Activated CD4-positive, alpha-beta T cell treated with anti-CD3 and anti-CD28 coated beads, Interleukin-2, amount 50 U/mL, for 16 hours (primary cell): ENCODE results near the gene SCYL1.

ENCODE experiments used
- DNase-seq: peaks from one replicate; pipeline ENCODE4 v3.0.0-alpha.2; 2020

SCYL1 gene

DNA sequence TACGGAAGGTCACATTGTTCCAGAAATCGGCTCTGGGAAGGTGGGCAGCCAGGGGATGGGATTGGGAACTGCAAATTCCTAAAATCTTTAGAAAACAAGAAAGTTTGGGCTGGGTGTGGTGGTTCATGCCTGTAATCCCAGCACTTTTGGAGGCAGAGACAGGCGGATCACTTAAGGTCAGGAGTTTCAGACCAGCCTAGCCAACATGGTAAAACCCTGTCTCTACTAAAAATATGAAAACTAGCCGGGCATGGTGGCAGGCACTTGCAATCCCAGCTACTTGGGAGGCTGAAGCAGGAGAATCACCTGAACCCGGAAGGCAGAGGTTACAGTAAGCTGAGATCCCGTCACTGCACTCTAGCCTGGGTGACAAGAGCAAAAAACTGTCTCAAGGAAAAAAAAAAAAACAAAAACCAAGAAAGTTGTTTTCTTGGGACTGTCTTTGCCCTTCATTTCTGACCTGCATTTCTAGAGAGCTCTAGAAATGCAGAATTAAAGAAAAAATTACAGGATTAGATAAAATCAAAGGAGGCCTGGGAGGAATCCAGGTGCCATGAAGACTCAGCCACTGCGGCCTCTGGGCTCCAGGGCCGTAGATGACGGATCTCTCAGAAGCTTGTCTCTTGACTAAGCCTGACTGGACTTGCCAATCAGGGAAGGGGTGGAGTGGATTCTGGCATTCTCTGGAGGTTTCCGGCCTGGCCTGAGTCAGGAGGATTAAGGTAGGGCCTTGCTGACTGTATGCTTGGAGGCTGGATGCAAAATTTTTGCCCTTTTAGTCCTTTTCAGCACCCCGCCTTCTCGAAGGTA lies 31.3 kb upstream of the SCYL1 start:
- no peak for DNase-seq

DNA sequence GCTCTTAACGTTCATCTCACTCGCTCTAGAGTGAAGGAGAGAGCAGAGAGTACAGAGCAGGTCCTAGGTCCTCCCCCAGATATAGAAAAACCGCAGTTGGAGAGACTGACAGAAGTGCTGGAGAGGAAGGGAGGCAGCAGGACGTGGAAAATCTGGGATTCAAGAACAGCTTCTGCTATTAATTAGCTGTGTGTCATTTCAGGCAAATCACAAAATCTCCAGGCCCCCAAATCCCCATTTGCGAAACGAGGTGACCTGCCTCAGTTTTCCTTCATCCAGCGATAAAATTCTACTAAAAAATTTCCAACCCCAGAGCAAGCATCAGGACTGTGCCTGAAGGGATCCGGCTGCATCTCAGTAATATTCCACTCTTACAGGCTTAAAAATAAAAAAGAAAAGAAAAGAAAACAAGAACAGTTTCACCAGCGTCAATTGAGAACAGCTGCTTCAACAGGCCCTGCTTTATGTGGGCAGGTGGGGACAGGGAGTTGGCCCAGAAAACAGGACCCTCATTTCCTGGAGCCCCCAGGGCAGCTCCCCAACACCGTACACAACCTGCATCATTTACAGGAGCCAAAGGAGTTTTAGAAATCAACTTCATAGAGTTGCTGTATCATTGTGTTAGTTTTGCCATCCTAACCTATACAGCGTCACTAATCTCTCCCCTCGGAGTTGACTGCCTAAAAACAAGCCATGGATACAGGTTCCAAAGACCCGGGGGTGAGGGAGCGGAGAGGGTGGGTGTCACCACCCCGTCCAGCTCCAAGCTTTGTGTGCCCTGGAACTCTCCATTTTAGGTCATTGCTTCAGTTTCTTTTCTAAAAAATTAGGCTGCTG lies 28.4 kb upstream of the SCYL1 start:
- no peak for DNase-seq

DNA sequence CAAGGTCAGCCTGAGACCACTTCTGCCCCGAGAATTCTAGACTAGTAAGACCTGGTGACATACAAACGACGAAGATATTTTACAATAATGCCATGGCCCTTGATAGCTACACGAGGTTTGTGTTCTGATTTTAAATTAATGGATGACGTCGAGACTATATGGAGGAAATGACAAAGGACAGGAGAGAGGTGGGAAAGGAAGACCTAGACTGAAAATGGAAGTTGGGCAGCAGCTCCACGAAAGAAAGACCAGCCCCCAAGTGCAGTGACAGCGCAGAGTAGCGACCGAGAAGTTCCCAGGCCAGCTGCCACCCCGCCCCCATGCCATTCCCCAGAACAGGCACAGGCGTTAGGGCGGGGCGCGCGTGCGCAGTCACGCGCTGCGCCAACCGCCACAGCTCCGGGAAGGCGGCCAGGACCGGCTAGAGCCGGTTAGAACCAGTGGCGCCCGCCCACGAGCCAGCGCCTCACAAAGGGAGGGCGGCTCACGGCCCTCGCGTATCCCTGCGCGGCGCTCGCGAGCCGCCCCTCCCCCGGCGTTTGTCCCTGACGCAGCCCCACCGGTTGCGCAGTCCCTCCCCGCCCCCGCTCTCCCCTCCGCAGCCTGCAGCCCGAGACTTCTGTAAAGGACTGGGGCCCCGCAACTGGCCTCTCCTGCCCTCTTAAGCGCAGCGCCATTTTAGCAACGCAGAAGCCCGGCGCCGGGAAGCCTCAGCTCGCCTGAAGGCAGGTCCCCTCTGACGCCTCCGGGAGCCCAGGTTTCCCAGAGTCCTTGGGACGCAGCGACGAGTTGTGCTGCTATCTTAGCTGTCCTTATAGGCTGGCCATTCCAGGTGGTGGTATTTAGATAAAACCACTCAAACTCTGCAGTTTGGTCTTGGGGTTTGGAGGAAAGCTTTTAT lies 27.5 kb upstream of the SCYL1 start:
- DNase-seq = peak; percentile 99

DNA sequence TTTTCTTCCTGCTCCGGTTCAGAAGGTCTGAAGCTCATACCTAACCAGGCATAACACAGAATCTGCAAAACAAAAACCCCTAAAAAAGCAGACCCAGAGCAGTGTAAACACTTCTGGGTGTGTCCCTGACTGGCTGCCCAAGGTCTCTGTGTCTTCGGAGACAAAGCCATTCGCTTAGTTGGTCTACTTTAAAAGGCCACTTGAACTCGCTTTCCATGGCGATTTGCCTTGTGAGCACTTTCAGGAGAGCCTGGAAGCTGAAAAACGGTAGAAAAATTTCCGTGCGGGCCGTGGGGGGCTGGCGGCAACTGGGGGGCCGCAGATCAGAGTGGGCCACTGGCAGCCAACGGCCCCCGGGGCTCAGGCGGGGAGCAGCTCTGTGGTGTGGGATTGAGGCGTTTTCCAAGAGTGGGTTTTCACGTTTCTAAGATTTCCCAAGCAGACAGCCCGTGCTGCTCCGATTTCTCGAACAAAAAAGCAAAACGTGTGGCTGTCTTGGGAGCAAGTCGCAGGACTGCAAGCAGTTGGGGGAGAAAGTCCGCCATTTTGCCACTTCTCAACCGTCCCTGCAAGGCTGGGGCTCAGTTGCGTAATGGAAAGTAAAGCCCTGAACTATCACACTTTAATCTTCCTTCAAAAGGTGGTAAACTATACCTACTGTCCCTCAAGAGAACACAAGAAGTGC lies 26.7 kb upstream of the SCYL1 start:
- peak; percentile 77 for DNase-seq

DNA sequence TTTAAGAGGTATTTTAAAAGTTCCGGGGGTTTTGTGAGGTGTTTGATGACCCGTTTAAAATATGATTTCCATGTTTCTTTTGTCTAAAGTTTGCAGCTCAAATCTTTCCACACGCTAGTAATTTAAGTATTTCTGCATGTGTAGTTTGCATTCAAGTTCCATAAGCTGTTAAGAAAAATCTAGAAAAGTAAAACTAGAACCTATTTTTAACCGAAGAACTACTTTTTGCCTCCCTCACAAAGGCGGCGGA lies 26.2 kb upstream of the SCYL1 start:
- no peak for DNase-seq

DNA sequence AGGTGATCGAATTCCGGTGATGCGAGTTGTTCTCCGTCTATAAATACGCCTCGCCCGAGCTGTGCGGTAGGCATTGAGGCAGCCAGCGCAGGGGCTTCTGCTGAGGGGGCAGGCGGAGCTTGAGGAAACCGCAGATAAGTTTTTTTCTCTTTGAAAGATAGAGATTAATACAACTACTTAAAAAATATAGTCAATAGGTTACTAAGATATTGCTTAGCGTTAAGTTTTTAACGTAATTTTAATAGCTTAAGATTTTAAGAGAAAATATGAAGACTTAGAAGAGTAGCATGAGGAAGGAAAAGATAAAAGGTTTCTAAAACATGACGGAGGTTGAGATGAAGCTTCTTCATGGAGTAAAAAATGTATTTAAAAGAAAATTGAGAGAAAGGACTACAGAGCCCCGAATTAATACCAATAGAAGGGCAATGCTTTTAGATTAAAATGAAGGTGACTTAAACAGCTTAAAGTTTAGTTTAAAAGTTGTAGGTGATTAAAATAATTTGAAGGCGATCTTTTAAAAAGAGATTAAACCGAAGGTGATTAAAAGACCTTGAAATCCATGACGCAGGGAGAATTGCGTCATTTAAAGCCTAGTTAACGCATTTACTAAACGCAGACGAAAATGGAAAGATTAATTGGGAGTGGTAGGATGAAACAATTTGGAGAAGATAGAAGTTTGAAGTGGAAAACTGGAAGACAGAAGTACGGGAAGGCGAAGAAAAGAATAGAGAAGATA lies 25.7 kb upstream of the SCYL1 start, which contains the start of gene MALAT1:
Gene MALAT1, plus strand, starts transcription at position 69 of the 736 bp plus-strand sequence.
- DNase-seq = peak; percentile 95

DNA sequence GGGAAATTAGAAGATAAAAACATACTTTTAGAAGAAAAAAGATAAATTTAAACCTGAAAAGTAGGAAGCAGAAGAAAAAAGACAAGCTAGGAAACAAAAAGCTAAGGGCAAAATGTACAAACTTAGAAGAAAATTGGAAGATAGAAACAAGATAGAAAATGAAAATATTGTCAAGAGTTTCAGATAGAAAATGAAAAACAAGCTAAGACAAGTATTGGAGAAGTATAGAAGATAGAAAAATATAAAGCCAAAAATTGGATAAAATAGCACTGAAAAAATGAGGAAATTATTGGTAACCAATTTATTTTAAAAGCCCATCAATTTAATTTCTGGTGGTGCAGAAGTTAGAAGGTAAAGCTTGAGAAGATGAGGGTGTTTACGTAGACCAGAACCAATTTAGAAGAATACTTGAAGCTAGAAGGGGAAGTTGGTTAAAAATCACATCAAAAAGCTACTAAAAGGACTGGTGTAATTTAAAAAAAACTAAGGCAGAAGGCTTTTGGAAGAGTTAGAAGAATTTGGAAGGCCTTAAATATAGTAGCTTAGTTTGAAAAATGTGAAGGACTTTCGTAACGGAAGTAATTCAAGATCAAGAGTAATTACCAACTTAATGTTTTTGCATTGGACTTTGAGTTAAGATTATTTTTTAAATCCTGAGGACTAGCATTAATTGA lies 25.0 kb upstream of the SCYL1 start:
- DNase-seq = no peak

DNA sequence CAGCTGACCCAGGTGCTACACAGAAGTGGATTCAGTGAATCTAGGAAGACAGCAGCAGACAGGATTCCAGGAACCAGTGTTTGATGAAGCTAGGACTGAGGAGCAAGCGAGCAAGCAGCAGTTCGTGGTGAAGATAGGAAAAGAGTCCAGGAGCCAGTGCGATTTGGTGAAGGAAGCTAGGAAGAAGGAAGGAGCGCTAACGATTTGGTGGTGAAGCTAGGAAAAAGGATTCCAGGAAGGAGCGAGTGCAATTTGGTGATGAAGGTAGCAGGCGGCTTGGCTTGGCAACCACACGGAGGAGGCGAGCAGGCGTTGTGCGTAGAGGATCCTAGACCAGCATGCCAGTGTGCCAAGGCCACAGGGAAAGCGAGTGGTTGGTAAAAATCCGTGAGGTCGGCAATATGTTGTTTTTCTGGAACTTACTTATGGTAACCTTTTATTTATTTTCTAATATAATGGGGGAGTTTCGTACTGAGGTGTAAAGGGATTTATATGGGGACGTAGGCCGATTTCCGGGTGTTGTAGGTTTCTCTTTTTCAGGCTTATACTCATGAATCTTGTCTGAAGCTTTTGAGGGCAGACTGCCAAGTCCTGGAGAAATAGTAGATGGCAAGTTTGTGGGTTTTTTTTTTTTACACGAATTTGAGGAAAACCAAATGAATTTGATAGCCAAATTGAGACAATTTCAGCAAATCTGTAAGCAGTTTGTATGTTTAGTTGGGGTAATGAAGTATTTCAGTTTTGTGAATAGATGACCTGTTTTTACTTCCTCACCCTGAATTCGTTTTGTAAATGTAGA lies 24.3 kb upstream of the SCYL1 start:
- DNase-seq = peak; percentile 63

DNA sequence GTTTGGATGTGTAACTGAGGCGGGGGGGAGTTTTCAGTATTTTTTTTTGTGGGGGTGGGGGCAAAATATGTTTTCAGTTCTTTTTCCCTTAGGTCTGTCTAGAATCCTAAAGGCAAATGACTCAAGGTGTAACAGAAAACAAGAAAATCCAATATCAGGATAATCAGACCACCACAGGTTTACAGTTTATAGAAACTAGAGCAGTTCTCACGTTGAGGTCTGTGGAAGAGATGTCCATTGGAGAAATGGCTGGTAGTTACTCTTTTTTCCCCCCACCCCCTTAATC lies 23.8 kb upstream of the SCYL1 start:
- peak; percentile 36 for DNase-seq

DNA sequence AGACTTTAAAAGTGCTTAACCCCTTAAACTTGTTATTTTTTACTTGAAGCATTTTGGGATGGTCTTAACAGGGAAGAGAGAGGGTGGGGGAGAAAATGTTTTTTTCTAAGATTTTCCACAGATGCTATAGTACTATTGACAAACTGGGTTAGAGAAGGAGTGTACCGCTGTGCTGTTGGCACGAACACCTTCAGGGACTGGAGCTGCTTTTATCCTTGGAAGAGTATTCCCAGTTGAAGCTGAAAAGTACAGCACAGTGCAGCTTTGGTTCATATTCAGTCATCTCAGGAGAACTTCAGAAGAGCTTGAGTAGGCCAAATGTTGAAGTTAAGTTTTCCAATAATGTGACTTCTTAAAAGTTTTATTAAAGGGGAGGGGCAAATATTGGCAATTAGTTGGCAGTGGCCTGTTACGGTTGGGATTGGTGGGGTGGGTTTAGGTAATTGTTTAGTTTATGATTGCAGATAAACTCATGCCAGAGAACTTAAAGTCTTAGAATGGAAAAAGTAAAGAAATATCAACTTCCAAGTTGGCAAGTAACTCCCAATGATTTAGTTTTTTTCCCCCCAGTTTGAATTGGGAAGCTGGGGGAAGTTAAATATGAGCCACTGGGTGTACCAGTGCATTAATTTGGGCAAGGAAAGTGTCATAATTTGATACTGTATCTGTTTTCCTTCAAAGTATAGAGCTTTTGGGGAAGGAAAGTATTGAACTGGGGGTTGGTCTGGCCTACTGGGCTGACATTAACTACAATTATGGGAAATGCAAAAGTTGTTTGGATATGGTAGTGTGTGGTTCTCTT lies 23.2 kb upstream of the SCYL1 start:
- peak; percentile 39 for DNase-seq

DNA sequence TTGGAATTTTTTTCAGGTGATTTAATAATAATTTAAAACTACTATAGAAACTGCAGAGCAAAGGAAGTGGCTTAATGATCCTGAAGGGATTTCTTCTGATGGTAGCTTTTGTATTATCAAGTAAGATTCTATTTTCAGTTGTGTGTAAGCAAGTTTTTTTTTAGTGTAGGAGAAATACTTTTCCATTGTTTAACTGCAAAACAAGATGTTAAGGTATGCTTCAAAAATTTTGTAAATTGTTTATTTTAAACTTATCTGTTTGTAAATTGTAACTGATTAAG lies 22.7 kb upstream of the SCYL1 start:
- DNase-seq = no peak

DNA sequence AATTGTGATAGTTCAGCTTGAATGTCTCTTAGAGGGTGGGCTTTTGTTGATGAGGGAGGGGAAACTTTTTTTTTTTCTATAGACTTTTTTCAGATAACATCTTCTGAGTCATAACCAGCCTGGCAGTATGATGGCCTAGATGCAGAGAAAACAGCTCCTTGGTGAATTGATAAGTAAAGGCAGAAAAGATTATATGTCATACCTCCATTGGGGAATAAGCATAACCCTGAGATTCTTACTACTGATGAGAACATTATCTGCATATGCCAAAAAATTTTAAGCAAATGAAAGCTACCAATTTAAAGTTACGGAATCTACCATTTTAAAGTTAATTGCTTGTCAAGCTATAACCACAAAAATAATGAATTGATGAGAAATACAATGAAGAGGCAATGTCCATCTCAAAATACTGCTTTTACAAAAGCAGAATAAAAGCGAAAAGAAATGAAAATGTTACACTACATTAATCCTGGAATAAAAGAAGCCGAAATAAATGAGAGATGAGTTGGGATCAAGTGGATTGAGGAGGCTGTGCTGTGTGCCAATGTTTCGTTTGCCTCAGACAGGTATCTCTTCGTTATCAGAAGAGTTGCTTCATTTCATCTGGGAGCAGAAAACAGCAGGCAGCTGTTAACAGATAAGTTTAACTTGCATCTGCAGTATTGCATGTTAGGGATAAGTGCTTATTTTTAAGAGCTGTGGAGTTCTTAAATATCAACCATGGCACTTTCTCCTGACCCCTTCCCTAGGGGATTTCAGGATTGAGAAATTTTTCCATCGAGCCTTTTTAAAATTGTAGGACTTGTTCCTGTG lies 22.1 kb upstream of the SCYL1 start:
- peak; percentile 58 for DNase-seq

DNA sequence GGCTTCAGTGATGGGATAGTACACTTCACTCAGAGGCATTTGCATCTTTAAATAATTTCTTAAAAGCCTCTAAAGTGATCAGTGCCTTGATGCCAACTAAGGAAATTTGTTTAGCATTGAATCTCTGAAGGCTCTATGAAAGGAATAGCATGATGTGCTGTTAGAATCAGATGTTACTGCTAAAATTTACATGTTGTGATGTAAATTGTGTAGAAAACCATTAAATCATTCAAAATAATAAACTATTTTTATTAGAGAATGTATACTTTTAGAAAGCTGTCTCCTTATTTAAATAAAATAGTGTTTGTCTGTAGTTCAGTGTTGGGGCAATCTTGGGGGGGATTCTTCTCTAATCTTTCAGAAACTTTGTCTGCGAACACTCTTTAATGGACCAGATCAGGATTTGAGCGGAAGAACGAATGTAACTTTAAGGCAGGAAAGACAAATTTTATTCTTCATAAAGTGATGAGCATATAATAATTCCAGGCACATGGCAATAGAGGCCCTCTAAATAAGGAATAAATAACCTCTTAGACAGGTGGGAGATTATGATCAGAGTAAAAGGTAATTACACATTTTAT lies 21.4 kb upstream of the SCYL1 start:
- no peak for DNase-seq

DNA sequence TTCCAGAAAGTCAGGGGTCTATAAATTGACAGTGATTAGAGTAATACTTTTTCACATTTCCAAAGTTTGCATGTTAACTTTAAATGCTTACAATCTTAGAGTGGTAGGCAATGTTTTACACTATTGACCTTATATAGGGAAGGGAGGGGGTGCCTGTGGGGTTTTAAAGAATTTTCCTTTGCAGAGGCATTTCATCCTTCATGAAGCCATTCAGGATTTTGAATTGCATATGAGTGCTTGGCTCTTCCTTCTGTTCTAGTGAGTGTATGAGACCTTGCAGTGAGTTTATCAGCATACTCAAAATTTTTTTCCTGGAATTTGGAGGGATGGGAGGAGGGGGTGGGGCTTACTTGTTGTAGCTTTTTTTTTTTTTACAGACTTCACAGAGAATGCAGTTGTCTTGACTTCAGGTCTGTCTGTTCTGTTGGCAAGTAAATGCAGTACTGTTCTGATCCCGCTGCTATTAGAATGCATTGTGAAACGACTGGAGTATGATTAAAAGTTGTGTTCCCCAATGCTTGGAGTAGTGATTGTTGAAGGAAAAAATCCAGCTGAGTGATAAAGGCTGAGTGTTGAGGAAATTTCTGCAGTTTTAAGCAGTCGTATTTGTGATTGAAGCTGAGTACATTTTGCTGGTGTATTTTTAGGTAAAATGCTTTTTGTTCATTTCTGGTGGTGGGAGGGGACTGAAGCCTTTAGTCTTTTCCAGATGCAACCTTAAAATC lies 20.8 kb upstream of the SCYL1 start:
- peak; percentile 24 for DNase-seq

DNA sequence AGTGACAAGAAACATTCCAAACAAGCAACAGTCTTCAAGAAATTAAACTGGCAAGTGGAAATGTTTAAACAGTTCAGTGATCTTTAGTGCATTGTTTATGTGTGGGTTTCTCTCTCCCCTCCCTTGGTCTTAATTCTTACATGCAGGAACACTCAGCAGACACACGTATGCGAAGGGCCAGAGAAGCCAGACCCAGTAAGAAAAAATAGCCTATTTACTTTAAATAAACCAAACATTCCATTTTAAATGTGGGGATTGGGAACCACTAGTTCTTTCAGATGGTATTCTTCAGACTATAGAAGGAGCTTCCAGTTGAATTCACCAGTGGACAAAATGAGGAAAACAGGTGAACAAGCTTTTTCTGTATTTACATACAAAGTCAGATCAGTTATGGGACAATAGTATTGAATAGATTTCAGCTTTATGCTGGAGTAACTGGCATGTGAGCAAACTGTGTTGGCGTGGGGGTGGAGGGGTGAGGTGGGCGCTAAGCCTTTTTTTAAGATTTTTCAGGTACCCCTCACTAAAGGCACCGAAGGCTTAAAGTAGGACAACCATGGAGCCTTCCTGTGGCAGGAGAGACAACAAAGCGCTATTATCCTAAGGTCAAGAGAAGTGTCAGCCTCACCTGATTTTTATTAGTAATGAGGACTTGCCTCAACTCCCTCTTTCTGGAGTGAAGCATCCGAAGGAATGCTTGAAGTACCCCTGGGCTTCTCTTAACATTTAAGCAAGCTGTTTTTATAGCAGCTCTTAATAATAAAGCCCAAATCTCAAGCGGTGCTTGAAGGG lies 20.0 kb upstream of the SCYL1 start:
- DNase-seq = no peak

DNA sequence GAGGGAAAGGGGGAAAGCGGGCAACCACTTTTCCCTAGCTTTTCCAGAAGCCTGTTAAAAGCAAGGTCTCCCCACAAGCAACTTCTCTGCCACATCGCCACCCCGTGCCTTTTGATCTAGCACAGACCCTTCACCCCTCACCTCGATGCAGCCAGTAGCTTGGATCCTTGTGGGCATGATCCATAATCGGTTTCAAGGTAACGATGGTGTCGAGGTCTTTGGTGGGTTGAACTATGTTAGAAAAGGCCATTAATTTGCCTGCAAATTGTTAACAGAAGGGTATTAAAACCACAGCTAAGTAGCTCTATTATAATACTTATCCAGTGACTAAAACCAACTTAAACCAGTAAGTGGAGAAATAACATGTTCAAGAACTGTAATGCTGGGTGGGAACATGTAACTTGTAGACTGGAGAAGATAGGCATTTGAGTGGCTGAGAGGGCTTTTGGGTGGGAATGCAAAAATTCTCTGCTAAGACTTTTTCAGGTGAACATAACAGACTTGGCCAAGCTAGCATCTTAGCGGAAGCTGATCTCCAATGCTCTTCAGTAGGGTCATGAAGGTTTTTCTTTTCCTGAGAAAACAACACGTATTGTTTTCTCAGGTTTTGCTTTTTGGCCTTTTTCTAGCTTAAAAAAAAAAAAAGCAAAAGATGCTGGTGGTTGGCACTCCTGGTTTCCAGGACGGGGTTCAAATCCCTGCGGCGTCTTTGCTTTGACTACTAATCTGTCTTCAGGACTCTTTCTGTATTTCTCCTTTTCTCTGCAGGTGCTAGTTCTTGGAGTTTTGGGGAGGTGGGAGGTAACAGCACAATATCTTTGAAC lies 19.2 kb upstream of the SCYL1 start:
- no peak for DNase-seq
